B cell (primary cell): ENCODE results near the gene B3GNT7. TPM values are rescaled to one million over a fixed set of nuclear protein-coding genes. Genes with fewer than 3 reads are reported as not detected.

ENCODE experiments used
- ATAC-seq: fragments of 200-7000 bp; cut with Tn5 transposase; one replicate; pipeline ENCODE4 v1.10.0; 2021; ENCODE audit warnings: low read depth, mild to moderate bottlenecking, moderate number of reproducible peaks, moderate library complexity
- CTCF ChIA-PET: fragments of 350-600 bp; sonication (Branson Sonifier 250); formaldehyde crosslinking; loops from one replicate; lab custom pipeline; 2021; ENCODE audit warnings: antibody characterized with exemption, inconsistent platforms; lab: Charles Lee
- POLR2A ChIA-PET: fragments of 350-600 bp; sonication (Branson Sonifier 250); formaldehyde crosslinking; loops from one replicate; lab custom pipeline; 2021; ENCODE audit warnings: antibody characterized with exemption; lab: Charles Lee
- DNase-seq: peaks from one replicate; pipeline ENCODE4 v3.0.0; 2013
- H2AFZ ChIP-seq: 2 replicates; pipeline ENCODE4 v1.6.1; 2012; ENCODE audit warnings: mild to moderate bottlenecking, low read depth, low read length; ENCODE audit not compliant: insufficient read depth, poor library complexity, severe bottlenecking
- H3K27ac ChIP-seq, 2 donors: 1 replicate in 1 of 2; 2 replicates in 1 of 2; pipeline ENCODE4 v1.5.1; 2012 to 2013; ENCODE audit warnings: low read length in 2 of 2, mild to moderate bottlenecking in 2 of 2, moderate library complexity in 1 of 2
- H3K27me3 ChIP-seq, 4 experiments: fragments of 200-600 bp in 1 of 4; sonication (generic) in 1 of 4; replicated peaks in 1 of 4; 1 replicate in 2 of 4; 2 replicates in 2 of 4; pipeline versions ENCODE4 v1.6.1 to v1.7.0; 2013 to 2016; ENCODE audit warnings: low read length in 3 of 4, mild to moderate bottlenecking in 2 of 4, mixed read lengths in 1 of 4, moderate library complexity in 1 of 4; ENCODE audit not compliant: insufficient read depth in 4 of 4, control insufficient read depth in 3 of 4; ENCODE audit errors: control extremely low read depth in 1 of 4
- H3K36me3 ChIP-seq, 2 experiments: replicated peaks in 1 of 2; 1 replicate in 1 of 2; 2 replicates in 1 of 2; pipeline versions ENCODE4 v1.6.1 to v1.7.1; 2013; ENCODE audit warnings: low read length in 1 of 2; ENCODE audit not compliant: insufficient read depth in 2 of 2, control insufficient read depth in 1 of 2; ENCODE audit errors: control extremely low read depth in 1 of 2, extremely low read depth in 1 of 2
- H3K4me1 ChIP-seq, 2 donors: fragments of 200-600 bp in 1 of 2; sonication (generic) in 1 of 2; 1 replicate in 1 of 2; 2 replicates in 1 of 2; pipeline versions ENCODE4 v1.5.1 to v1.6.1; 2013 to 2017; ENCODE audit warnings: low read length in 2 of 2; ENCODE audit not compliant: control insufficient read depth in 2 of 2, insufficient read depth in 2 of 2
- H3K4me2 ChIP-seq: replicated peaks from 2 replicates; pipeline ENCODE3; 2012; ENCODE audit warnings: mild to moderate bottlenecking, low read depth, low read length; ENCODE audit not compliant: poor library complexity, severe bottlenecking
- H3K4me3 ChIP-seq, 5 experiments: fragments of 200-600 bp in 1 of 5; sonication (generic) in 1 of 5; 1 replicate in 3 of 5; 2 replicates in 2 of 5; pipeline versions ENCODE4 v1.5.1 to v1.7.0; 2011 to 2016; ENCODE audit warnings: low read length in 4 of 5, mild to moderate bottlenecking in 4 of 5, low read depth in 2 of 5, control low read depth in 1 of 5, moderate library complexity in 1 of 5; ENCODE audit not compliant: insufficient read depth in 1 of 5; ENCODE audit errors: control extremely low read depth in 1 of 5, extremely low read depth in 1 of 5
- H3K79me2 ChIP-seq: fragments of 200-600 bp; sonication (generic); one replicate; pipeline ENCODE4 v1.6.0; 2016; ENCODE audit warnings: low read length; ENCODE audit not compliant: control insufficient read depth, insufficient read depth
- H3K9ac ChIP-seq: fragments of 200-600 bp; sonication (generic); 2 replicates; pipeline ENCODE4 v1.6.1; 2017; ENCODE audit warnings: mild to moderate bottlenecking, low read length, moderate library complexity
- H3K9me3 ChIP-seq, 3 donors: one replicate each; pipeline versions ENCODE4 v1.6.1 to v1.7.1; 2013; ENCODE audit warnings: low read length in 2 of 3; ENCODE audit not compliant: control insufficient read depth in 2 of 3, insufficient read depth in 1 of 3; ENCODE audit errors: control extremely low read depth in 1 of 3
- H4K20me1 ChIP-seq: 2 replicates; pipeline ENCODE4 v1.6.0; 2012; ENCODE audit warnings: mild to moderate bottlenecking, low read length; ENCODE audit not compliant: insufficient read depth, control insufficient read depth, poor library complexity, severe bottlenecking
- H3K27ac Mint-ChIP-seq: one replicate; pipeline ENCODE4 v1.8.0; 2021; ENCODE audit warnings: mixed read lengths
- H3K27me3 Mint-ChIP-seq: one replicate; pipeline ENCODE4 v1.8.0; 2021; ENCODE audit warnings: mixed read lengths
- H3K4me1 Mint-ChIP-seq: one replicate; pipeline ENCODE4 v1.8.0; 2021; ENCODE audit warnings: mixed read lengths
- H3K4me3 Mint-ChIP-seq: one replicate; pipeline ENCODE4 v1.8.0; 2021; ENCODE audit warnings: mixed read lengths
- H3K9me3 Mint-ChIP-seq: one replicate; pipeline ENCODE4 v1.8.0; 2022; ENCODE audit warnings: mixed read lengths; ENCODE audit not compliant: insufficient read depth
- CTCF ChIP-seq: fragments of 200-600 bp; IDR thresholded peaks from one replicate; pipeline ENCODE4 v1.8.0; 2022; ENCODE audit warnings: antibody characterized with exemption, mild to moderate bottlenecking
- EZH2 ChIP-seq: IDR thresholded peaks from 2 replicates; pipeline ENCODE4 v1.6.1; 2012; ENCODE audit warnings: borderline replicate concordance, low read depth, mild to moderate bottlenecking, moderate library complexity, low read length; ENCODE audit not compliant: insufficient read depth, poor library complexity, severe bottlenecking
- WGBS: methylation state at CpG from one replicate; pipeline ENCODE4 v1.1.5; 2013; ENCODE audit warnings: missing lambda C conversion rate; ENCODE audit not compliant: insufficient coverage; 5-methylcytosine and 5-hydroxymethylcytosine counted together
- intact Hi-C: fragments of 100-400 bp; cut with micrococcal nuclease; formaldehyde crosslinking; loops from one replicate; pipeline ENCODE4 v1.10.0; 2022
- polyA plus RNA-seq: library from polyadenylated mRNA; depleted of rRNA; stranded (reverse); fragments of >200 nt; gene quantifications from 2 replicates; pipeline ENCODE4 v1.2.3, GENCODE V29; 2012
- total RNA-seq, 2 donors: library from RNA; stranded (reverse); fragments of 120-200 nt in 1 of 2; gene quantifications; 1 replicate in 1 of 2; 2 replicates in 1 of 2; pipeline versions ENCODE4 v1.2.3 to v1.2.4, GENCODE V29; 2013 to 2022

B3GNT7 gene
- total and polyA plus RNA-seq, 2 donors (not counting 1 experiment from before 2014, with no cell fraction given), result 5.7 to 14.3 TPM

GRCh38 chr2:231380991-231381847, 14.3 kb upstream of the B3GNT7 start:
- no peaks in the 10 kb centered on the region for H3K4me1 ChIP-seq
- H3K9ac ChIP-seq, result no peak overlapping the region
- intact Hi-C loops, result no loop called here
- no peaks in the 10 kb centered on the region for H4K20me1 ChIP-seq
- peaks cover 1 to 13% (median 4%) of the 10 kb centered on the region in 3 donors for H3K9me3 ChIP-seq
- ChIA-PET POLR2A (no interaction called here), CTCF (no interaction called here)
- H3K4me3 Mint-ChIP-seq, result no peak overlapping the region
- H3K36me3 ChIP-seq, result no peaks in the 10 kb centered on the region
- no peak overlapping the region for H3K27ac ChIP-seq
- no peaks in the 10 kb centered on the region for H3K4me1 Mint-ChIP-seq
- no peak overlapping the region for H3K4me2 ChIP-seq
- TF ChIP-seq CTCF (no peak), EZH2 (no peak)
- DNase-seq (no peak), ATAC-seq (no peak)
- H3K27ac Mint-ChIP-seq, result no peak overlapping the region
- H3K9me3 Mint-ChIP-seq, result peaks cover 7% of the 10 kb centered on the region
- peaks cover 3% of the 10 kb centered on the region for H3K27me3 Mint-ChIP-seq
- no peak overlapping the region for H2AFZ ChIP-seq
- H3K27me3 ChIP-seq, result no peaks in the 10 kb centered on the region
- WGBS, result 88% methylated on average over 5 of the region's 5 CpGs
- no peaks in the 10 kb centered on the region for H3K79me2 ChIP-seq
- H3K4me3 ChIP-seq, result no peak overlapping the region

- DNase-seq (no peak), ATAC-seq (no peak)
- H3K4me2 ChIP-seq, result no peak overlapping the region
- 86% methylated on average over 8 of the region's 8 CpGs for WGBS
- H3K27me3 ChIP-seq, result no peaks in the 10 kb centered on the region
- intact Hi-C loops, result no loop called here
- no peaks in the 10 kb centered on the region for H3K4me1 ChIP-seq
- POLR2A ChIA-PET, result no interaction called here
- no peaks in the 10 kb centered on the region for H4K20me1 ChIP-seq
- no peak for TF ChIP-seq CTCF
- no peak for TF ChIP-seq EZH2
- H3K4me3 ChIP-seq, result no peak overlapping the region
- Mint-ChIP-seq H3K27ac (no peak overlapping the region), H3K9me3 (peaks cover 7% of the 10 kb centered on the region), H3K4me1 (no peaks in the 10 kb centered on the region), H3K4me3 (no peak overlapping the region), H3K27me3 (peaks cover 3% of the 10 kb centered on the region)
- H3K9ac ChIP-seq, result no peak overlapping the region
- H3K27ac ChIP-seq, result no peak overlapping the region
- H3K9me3 ChIP-seq, result peaks cover 1 to 16% (median 4%) of the 10 kb centered on the region in 3 donors
- no peaks in the 10 kb centered on the region for H3K36me3 ChIP-seq
- H3K79me2 ChIP-seq, result no peaks in the 10 kb centered on the region
- CTCF ChIA-PET, result no interaction called here
- H2AFZ ChIP-seq, result no peak overlapping the region
Measured at GRCh38 chr2:231382116-231382515, 13.4 kb upstream of the B3GNT7 start.
